ENCODE results near the gene CPLX1. TPM values are rescaled to one million over a fixed set of nuclear protein-coding genes. Genes with fewer than 3 reads are reported as not detected.

Gene CPLX1
- polyA plus RNA-seq, 3 donors: not detected

GRCh38 chr4:763191-763810 is 62.6 kb downstream of the CPLX1 start:
- H4K20me1 ChIP-seq (ENCODE audit: insufficient read depth, low read length): peaks cover 86% of the 10 kb centered on the region
- no peak overlapping the region for H3K4me2 ChIP-seq (replicated peaks; ENCODE audit: extremely low read depth, low read length, poor library complexity, severe bottlenecking)
- H3K79me2 ChIP-seq (ENCODE audit: insufficient read depth, low read length): peaks cover 9% of the 10 kb centered on the region
- TF ChIP-seq, protein P1, sequence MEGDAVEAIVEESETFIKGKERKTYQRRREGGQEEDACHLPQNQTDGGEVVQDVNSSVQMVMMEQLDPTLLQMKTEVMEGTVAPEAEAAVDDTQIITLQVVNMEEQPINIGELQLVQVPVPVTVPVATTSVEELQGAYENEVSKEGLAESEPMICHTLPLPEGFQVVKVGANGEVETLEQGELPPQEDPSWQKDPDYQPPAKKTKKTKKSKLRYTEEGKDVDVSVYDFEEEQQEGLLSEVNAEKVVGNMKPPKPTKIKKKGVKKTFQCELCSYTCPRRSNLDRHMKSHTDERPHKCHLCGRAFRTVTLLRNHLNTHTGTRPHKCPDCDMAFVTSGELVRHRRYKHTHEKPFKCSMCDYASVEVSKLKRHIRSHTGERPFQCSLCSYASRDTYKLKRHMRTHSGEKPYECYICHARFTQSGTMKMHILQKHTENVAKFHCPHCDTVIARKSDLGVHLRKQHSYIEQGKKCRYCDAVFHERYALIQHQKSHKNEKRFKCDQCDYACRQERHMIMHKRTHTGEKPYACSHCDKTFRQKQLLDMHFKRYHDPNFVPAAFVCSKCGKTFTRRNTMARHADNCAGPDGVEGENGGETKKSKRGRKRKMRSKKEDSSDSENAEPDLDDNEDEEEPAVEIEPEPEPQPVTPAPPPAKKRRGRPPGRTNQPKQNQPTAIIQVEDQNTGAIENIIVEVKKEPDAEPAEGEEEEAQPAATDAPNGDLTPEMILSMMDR (IDR thresholded peaks at IDR 0.05): no peak
- 94% methylated on average over 20 of the region's 23 CpGs for WGBS (ENCODE audit: insufficient coverage)
- peaks cover 28 to 75% of the 10 kb centered on the region in 2 donors for H3K36me3 ChIP-seq (replicated peaks in 1 of 2; ENCODE audit: control insufficient read depth in 1 of 2, insufficient read depth in 2 of 2, low read length in 2 of 2)
- no peak overlapping the region for H3K9ac ChIP-seq (ENCODE audit: insufficient read depth, low read length, poor library complexity, severe bottlenecking)
- peaks cover 64 to 81% of the 10 kb centered on the region in 2 donors for H3K36me3 Mint-ChIP-seq
- H3K4me3 Mint-ChIP-seq: no peak overlapping the region
- H3K4me1 Mint-ChIP-seq: peaks cover 18% of the 10 kb centered on the region
- peaks cover 0 to 16% (median 11%) of the 10 kb centered on the region in 7 donors for H3K9me3 Mint-ChIP-seq
- H3K27me3 Mint-ChIP-seq (ENCODE audit: low read depth in 3 of 3): peaks cover 0 to 5% (median 0%) of the 10 kb centered on the region in 3 donors
- peaks cover 0 to 6% of the 10 kb centered on the region in 2 donors for H3K9me3 ChIP-seq (replicated peaks in 1 of 2; ENCODE audit: control insufficient read depth in 1 of 2, insufficient read depth in 1 of 2, low read length in 2 of 2)
- peak overlapping the region in 3 of 7 donors; percentile 12 to 46 (median 23) for H3K27ac Mint-ChIP-seq
- no peak overlapping the region for H3K4me3 ChIP-seq (replicated peaks in 1 of 3; ENCODE audit: low read depth in 2 of 3, low read length in 3 of 3)
- H2AFZ ChIP-seq (ENCODE audit: insufficient read depth, low read depth, low read length, poor library complexity, severe bottlenecking): no peak overlapping the region
- no peak for DNase-seq
- H3K4me1 ChIP-seq (ENCODE audit: control insufficient read depth in 1 of 2, insufficient read depth in 2 of 2, low read length in 2 of 2): peaks cover 10 to 17% of the 10 kb centered on the region in 2 donors
- intact Hi-C loops (cut with micrococcal nuclease): no loop called here
- no peaks in the 10 kb centered on the region for H3K27me3 ChIP-seq (ENCODE audit: control insufficient read depth in 2 of 2, insufficient read depth in 2 of 2, low read length in 2 of 2)
- no peak overlapping the region for H3K27ac ChIP-seq (ENCODE audit: low read depth in 1 of 2, low read length in 2 of 2)

DNA sequence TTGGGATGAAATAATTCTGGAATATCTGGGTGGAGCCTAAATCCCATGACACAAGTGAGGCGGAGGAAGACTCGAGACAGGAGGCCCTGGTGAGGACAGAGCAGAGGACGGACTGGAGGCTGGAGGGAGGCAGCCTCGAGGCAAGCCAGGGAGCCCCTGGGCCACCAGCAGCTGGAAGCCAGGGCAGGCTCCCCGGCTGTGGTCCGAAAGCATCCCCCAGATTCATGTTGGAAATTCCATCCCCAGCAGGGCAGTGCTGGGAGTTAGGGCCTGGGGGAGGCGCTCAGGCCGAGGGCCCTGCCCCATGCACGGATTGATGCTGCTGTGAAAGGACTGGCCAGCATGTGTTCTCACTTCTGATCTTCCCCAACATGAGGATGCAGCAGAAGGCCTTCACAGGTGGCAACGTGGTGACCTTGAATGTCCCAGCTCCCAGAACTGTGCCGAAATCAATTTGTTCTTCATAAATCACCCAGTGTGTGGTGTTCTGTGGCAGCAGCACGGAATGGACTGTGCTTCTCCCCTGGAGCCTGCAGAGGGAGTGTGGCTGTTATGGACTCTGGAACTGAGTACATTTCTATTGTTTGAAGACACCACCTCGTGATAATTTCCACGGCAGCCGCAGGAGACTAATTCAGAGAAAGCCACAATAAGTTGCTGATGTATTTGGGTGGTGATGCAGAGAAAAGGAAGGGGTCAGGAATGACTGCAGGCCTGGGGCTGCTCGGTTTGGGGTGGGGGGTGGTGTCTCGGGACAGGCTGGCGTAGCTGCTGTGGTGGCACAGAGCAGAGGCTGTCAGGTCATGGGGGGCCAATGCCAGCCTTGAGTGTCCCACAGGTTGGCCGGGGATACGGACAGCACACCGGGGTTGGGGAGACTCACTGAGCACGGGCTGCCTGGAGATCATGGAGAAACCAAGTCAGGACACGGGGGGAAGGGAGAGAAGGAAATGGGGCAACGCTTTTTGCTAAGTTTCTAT is 63.4 kb downstream of the CPLX1 start:
- no peak overlapping the region for H3K27ac ChIP-seq (ENCODE audit: low read depth in 1 of 2, low read length in 2 of 2)
- intact Hi-C loops (cut with micrococcal nuclease): no loop called here
- no peak overlapping the region for H2AFZ ChIP-seq (ENCODE audit: insufficient read depth, low read depth, low read length, poor library complexity, severe bottlenecking)
- no peak overlapping the region for H3K4me2 ChIP-seq (replicated peaks; ENCODE audit: extremely low read depth, low read length, poor library complexity, severe bottlenecking)
- H3K9me3 ChIP-seq (replicated peaks in 1 of 2; ENCODE audit: control insufficient read depth in 1 of 2, insufficient read depth in 1 of 2, low read length in 2 of 2): peaks cover 0 to 8% of the 10 kb centered on the region in 2 donors
- Mint-ChIP-seq H3K36me3 (peaks cover 57 to 81% of the 10 kb centered on the region in 2 donors), H3K27me3 (ENCODE audit: low read depth in 3 of 3) (peaks cover 0 to 5% (median 2%) of the 10 kb centered on the region in 3 donors), H3K4me3 (no peak overlapping the region), H3K27ac (peak overlapping the region in 3 of 7 donors; percentile 4 to 57 (median 23)), H3K9me3 (peaks cover 2 to 18% (median 12%) of the 10 kb centered on the region in 7 donors), H3K4me1 (peaks cover 18% of the 10 kb centered on the region)
- H3K4me1 ChIP-seq (ENCODE audit: control insufficient read depth in 1 of 2, insufficient read depth in 2 of 2, low read length in 2 of 2): peaks cover 10 to 17% of the 10 kb centered on the region in 2 donors
- H3K27me3 ChIP-seq (ENCODE audit: control insufficient read depth in 2 of 2, insufficient read depth in 2 of 2, low read length in 2 of 2): no peaks in the 10 kb centered on the region
- peaks cover 79% of the 10 kb centered on the region for H4K20me1 ChIP-seq (ENCODE audit: insufficient read depth, low read length)
- WGBS (ENCODE audit: insufficient coverage): 94% methylated on average over 20 of the region's 24 CpGs
- DNase-seq: no peak
- H3K9ac ChIP-seq (ENCODE audit: insufficient read depth, low read length, poor library complexity, severe bottlenecking): no peak overlapping the region
- TF ChIP-seq, protein P1 (IDR thresholded peaks at IDR 0.05): no peak
- no peak overlapping the region for H3K4me3 ChIP-seq (replicated peaks in 1 of 3; ENCODE audit: low read depth in 2 of 3, low read length in 3 of 3)
- peaks cover 24 to 70% of the 10 kb centered on the region in 2 donors for H3K36me3 ChIP-seq (replicated peaks in 1 of 2; ENCODE audit: control insufficient read depth in 1 of 2, insufficient read depth in 2 of 2, low read length in 2 of 2)
- peaks cover 3% of the 10 kb centered on the region for H3K79me2 ChIP-seq (ENCODE audit: insufficient read depth, low read length)
